NCI-H2227 (cell line): ENCODE data around the gene ZDHHC7.
A peak's percentile ranks its signal among the peaks of the same experiment; 100 is the strongest.
"Not testable (repeated sequence)": the region's sequence is repeated elsewhere in the genome, so short reads cannot be mapped to it uniquely, and the experiment has no call there.

Experiments
- DNase-seq: peaks from one replicate; lab custom pipeline; 2025; ENCODE audit not compliant: unreplicated experiment; lab: John Stamatoyannopoulos, UW

ZDHHC7 gene

DNA sequence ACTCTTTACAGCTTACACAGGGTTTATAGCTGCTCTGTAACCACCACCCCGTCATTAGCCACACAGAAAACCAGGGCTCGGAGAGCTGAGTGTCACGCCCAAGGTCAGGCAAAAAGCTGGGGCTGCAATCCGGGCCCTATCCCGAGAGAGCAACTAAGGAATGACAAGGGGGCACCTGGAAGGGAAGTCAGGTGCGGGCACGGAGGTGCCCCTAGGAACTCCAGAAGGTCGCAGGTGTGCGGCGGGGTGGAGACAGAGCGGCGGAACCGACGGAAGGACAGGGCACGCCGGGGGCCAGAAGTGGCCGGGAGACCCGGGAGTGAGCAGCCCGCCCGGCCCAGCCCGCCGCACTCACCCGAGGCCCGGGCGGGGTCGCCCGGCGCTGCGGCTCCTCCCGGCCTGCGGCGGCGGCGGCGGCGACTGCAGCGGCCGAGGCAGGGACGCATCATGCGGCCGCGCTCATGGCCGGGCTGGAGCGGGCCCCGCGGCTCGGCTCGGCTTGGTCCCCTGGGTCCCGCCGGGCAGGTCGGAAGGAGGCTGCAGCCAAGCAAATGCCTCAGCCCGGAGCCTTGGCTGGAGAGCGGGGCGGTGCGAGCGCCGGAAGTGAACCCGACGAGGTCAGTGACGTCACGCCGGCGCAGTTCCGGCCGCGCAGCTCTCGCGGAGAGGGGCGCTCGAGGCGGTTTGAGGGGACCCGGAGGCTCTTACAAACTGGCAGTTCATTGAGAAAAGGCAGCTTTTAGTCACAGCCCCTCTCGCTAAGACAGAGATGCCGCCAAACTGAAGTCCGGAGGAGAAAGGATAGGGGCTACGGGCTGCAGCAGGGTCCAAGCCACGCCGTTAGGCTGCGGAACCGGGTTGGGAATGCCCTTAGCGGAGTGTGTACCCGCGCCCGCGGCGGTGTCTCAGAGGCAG lies at the start of gene ZDHHC7:
Gene ZDHHC7 (minus strand): TSS at position 605 of the 915 bp plus-strand sequence. CDS start 20,917 bp downstream, outside the sequence.
- DNase-seq = peak; percentile 85

DNA sequence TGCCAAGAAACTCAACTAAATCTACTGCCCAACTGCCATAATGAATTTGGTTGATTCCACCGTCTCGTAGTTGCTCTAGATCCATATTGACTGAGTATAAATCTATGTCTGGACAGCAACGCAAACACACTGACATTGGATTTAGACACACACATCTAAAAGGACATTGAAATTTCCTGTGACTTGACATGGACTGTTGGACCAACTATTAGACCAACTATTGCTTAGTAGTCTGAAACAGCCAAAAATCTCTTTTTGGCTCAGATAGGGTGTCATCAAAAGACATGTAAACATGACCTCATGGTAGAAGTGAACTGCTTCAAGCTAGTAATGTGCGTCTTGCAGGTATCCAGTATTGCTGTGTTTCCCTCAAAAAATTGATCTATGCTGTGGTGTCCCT lies 47.6 kb upstream of the ZDHHC7 start:
- DNase-seq = no peak

- no peak for DNase-seq
Measured at GRCh38 chr16:85057948-85058347, 46.6 kb upstream of the ZDHHC7 start.

DNA sequence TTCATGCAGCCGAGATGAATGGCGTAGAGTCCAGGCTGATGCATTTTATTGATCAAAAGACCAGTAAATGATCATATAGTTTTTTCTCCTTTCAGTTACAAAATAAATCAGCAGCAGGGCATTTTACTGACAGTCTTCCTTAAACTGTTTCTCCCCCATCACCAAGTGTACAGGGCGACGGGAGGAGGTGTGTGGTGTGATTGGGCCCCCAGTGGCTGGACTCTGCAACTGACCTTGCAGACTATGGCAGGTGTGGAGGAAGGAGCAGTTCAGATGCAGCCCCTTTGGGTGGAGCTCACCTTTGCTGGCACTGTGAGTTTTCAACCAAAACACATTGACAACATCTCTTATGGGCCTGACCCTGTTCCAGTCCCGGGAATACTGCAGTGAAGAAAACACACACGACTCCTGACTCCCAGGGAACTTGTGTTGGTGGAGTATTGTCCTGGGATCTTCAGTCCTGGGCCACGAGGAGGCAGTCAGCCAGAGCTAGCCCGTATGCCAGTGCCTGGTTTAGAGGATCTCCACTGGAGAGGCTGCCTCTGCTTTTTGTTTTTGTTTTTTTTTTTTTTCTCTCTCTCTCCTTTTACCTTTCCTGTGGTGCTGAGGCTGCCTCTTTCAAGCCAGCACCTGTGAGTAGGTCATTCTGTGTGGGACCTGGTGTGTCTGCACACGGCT lies 46.0 kb upstream of the ZDHHC7 start:
- DNase-seq = no peak

DNA sequence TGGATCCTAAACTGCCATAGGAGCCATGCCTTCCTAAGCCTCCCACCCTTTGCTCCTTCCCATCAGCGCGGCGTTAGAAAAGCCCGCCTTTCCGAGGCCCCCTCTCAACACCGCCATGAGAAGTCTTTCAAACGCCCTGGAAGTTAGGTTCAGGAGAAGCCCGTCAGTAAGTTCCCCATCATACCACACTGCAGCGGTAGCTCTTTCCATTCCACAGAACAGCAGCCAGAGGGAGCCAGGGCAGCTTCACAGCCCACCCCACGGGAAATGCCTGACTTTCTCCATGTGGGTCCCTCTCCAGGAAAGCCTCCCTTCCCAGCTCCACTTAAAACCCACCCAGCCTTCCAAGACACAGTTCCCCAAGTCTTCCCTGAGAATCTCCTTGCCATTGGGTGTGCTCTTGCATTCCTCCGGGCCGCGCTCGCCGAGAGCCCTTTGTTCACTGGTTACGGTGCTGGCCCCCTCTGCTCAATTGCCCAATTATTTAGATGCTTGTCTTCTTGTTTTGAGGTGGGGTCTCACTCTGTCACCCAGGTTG lies 44.9 kb upstream of the ZDHHC7 start:
- no peak for DNase-seq

DNA sequence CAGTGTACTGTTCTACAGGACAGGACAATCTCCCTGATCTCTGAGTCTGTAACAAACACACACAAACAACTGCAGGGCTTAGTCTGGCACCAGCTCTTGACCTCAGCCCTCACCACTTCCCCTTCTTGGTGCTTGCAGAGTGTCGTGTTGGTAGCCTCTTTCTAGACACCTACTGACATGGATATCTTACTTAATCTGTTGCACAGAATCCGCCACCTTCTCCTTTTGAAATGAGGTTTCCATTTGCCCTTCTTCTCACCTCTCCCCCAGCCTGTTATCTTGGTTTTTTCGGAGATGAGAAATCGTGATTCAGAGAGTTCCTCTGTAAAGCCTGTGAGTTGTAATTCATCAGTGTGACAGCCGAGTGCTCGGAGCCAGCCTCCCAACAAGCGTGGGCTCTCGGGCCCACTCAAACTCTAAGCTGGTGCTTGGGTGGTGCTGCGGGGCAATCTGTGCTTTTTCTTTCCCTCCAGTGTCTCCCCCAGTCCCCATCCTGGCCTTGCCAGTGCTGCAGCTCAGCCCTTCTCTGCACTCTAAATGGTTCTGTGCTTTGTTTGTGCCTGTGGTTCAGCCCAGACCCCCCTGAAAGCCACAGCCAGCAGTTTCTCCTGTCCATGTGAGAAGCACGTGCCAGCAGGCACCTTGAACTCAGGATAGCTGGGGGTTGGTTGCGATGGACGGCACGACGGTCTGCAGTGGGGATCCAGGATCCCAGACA lies 44.3 kb upstream of the ZDHHC7 start:
- DNase-seq = no peak

DNA sequence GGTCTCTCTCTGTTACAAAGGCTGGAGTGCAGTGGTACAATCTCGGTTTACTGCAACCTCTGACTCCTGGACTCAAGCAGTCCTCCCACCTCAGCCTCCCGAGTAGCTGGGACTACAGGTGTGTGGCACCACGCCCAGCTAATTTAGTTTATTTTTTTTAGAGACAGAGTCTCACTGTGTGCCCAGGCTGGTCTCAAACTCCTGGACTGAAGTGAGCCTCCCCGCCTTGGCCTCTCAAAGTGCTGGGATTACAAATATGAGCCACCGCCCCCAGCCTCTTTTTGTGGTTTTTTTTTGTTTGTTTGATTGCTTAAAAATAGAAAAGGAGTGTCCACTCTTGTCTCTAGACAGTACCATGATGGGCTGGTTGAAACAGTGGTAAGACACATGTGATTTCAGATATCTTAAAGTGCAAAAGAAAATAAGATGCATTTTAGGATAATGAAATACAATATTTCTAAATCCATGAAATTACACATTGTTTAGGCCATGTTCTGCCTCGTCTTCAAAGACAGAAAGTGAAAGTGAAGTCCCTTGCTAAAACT lies 43.7 kb upstream of the ZDHHC7 start:
- DNase-seq = no peak

- DNase-seq = not testable (repeated sequence)
Measured at GRCh38 chr16:85054321-85054720, 43.0 kb upstream of the ZDHHC7 start.

- DNase-seq = no peak
Measured at GRCh38 chr16:85052536-85052935, 41.2 kb upstream of the ZDHHC7 start.

DNA sequence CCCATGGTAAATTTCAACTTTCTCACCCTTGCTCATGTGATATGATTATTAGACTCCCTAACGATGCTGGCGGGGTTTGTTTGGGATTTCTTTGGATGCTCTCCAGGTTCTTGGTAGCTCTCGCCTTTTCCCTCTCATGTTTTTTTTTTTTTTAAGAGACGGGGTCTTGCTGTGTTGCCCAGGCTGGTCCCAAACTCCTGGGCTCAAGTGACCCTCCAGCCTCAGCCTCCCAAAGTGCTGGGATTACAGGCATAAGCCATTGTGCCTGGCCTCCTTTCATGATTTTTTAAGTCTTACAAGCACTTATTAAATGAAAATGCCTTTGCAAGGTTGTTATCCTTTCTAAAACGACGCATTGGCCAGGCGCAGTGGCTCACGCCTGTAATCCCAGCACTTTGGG lies 40.3 kb upstream of the ZDHHC7 start:
- DNase-seq = no peak

- DNase-seq = no peak
Measured at GRCh38 chr16:85051067-85051581, 39.8 kb upstream of the ZDHHC7 start.

GRCh38 chr16:85049706-85050305 lies 38.5 kb upstream of the ZDHHC7 start:
- DNase-seq = no peak

DNA sequence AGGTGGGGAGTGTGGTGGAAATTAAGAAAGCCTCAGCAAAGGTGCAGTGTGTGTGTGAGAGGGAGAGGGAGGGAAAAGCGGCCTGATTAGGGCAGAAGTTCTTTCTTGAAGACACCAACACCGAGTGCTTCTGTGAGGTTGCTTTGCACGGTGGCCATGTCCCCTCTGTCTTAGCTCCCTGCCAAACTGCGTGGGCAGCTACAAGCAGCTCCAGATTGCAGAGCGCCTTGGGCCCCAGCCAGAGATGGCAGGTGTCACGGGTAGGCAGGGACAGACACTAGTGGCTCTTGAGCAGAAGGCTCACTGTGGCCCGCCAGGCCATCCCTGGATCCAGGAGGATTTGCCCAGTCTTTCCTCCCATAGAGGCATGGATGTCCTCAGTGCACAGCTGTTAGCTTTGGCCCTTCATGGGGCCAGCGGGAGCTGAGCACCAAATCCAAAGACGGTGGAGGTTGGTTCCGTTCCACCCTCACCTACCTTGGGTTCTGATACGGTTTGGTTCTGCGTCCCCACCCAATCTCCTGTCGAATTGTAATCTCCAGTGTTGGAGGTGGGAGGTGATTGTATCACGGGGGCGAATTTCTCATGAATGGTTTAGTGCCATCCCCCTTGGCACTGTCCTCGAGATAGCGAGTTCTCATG lies 37.7 kb upstream of the ZDHHC7 start:
- DNase-seq = no peak

DNA sequence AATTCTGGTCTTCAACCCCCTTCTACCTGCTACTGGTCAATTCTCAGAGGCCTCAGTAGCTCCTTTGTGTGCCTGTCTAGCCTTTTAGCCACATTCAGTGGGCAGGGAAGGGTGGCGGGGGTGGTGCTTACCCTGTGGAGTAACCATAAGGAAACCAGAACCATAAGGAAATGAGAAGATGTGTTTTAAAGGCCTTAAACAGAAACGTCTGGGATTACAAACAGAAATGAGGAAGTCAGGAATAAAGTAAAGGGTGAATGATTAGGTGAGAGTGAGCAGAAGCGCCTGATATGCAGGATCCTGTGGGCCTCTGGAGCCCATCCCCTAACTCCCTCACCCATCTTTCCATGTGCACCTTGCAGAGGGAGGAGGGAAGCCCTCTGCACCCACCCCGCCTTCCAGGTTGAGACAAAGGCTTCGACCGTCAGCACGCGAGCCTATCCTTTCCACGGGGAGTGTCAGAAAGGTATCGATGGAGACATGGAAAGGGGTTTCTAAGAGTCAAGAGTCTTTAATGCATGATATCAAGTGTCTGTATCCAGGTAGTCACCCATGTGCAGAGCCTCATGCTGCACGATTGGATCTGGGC lies 36.6 kb upstream of the ZDHHC7 start:
- no peak for DNase-seq

DNA sequence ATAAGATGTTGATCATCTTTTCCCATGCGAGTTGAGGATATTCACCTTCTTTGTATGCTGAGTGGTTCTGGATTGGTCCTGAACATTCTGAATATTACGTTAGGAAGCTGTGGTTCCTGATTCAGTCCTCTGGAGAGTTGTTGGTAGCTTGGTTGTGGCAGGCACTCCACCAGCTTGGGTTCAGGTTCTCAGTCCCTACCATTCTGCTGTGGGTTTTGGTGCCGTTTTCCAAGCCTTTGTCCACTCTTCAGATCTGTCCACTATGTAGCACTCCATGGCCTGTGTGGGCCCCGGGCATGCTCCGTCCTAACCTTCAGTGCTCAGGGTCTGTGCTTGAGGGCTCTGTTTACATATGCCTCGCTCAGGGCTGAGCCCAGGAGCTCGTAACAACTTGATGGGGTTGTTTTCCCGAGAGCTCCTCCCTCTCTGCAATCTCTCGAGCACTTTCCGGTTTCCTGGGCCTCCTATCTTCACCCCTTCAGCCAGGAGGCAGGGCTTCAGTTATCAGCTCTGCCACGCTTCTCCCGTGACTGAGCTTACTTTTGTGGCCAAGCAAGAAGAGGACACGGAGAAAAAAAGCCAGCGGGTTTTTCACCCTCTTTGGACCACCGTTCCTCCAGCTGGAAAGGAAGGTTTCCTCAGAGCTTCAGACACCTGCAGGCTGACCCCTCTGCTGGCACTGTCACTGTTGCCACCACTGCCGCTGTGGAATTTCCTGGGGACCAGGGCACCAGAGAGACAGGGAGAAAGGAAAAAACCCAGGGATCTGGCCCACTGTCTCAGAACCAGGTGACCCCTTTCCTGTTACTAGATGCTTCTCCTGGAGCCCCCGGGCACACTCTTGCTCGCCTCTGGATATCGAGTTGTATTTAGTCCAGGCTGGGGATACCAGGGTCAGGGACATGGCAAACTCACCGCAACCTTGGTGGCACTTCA lies 35.9 kb upstream of the ZDHHC7 start:
- DNase-seq = no peak

- DNase-seq = no peak
Measured at GRCh38 chr16:85046472-85046916, 35.2 kb upstream of the ZDHHC7 start.

GRCh38 chr16:85045641-85046471 lies 34.5 kb upstream of the ZDHHC7 start:
- no peak for DNase-seq

GRCh38 chr16:85045077-85045476 lies 33.7 kb upstream of the ZDHHC7 start:
- DNase-seq = no peak
